Measurements from ENCODE around the gene OSBPL5.

Gene OSBPL5

DNA sequence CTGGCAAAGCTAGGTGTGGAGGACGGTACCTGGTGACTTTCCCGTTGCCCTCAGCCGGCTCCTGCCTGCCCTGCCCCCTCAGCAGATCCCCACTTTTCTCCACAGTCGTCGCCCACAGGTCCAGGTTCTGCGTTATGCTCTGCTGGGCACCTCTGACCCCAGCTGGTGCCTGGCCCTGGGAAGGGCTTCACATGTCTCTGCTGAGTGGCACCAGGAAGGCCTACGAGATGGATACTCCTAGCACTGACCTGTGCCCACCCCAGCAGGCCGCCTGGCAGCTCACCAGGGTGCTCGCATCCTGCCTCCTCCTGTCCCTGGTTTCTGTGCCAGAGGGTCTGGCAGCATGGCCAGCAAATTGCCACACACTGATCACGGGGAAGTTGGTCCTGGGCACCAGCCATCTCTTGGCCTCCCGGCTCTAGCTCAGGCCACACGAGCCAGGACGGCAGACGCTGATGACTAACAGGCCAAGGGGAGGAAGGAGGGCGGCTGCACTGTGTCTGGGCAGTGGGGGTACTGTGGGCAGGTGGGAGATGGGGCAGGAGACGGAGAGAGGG, 121.7 kb downstream of the OSBPL5 start:
- H3K9me2 ChIP-seq (replicated peaks; ENCODE audit: low read depth, low read length), result no peaks in the 10 kb centered on the region
- no peaks in the 10 kb centered on the region for H3K9me3 ChIP-seq (ENCODE audit: insufficient read depth, low read depth, low read length)
- H4K20me1 ChIP-seq (ENCODE audit: insufficient read depth, low read length, poor library complexity, severe bottlenecking), result peaks cover 6% of the 10 kb centered on the region
- H3K79me2 ChIP-seq (ENCODE audit: insufficient read depth, low read length), result peaks cover 24% of the 10 kb centered on the region; the same call in 1 of the 2 replicates
- H3K4me1 ChIP-seq (ENCODE audit: insufficient read depth, low read length, poor library complexity, severe bottlenecking), result no peaks in the 10 kb centered on the region
- H3K4me2 ChIP-seq (ENCODE audit: low read depth, low read length, poor library complexity, severe bottlenecking), result no peak overlapping the region
- no peak overlapping the region for H3K9ac ChIP-seq (ENCODE audit: low read depth, low read length, poor library complexity, severe bottlenecking)
- H3F3A ChIP-seq (ENCODE audit: low read depth), result no peaks in the 10 kb centered on the region
- TF ChIP-seq, protein P1, sequence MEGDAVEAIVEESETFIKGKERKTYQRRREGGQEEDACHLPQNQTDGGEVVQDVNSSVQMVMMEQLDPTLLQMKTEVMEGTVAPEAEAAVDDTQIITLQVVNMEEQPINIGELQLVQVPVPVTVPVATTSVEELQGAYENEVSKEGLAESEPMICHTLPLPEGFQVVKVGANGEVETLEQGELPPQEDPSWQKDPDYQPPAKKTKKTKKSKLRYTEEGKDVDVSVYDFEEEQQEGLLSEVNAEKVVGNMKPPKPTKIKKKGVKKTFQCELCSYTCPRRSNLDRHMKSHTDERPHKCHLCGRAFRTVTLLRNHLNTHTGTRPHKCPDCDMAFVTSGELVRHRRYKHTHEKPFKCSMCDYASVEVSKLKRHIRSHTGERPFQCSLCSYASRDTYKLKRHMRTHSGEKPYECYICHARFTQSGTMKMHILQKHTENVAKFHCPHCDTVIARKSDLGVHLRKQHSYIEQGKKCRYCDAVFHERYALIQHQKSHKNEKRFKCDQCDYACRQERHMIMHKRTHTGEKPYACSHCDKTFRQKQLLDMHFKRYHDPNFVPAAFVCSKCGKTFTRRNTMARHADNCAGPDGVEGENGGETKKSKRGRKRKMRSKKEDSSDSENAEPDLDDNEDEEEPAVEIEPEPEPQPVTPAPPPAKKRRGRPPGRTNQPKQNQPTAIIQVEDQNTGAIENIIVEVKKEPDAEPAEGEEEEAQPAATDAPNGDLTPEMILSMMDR (conservative IDR thresholded peaks at IDR 0.05; ENCODE audit: low read length), result no peak
- no peak for TF ChIP-seq EZH2phosphoT487 (IDR thresholded peaks at IDR 0.05; ENCODE audit: borderline replicate concordance)
- H3K36me3 ChIP-seq (ENCODE audit: insufficient read depth, low read length), result peaks cover 38% of the 10 kb centered on the region; the same call in 1 of the 2 replicates
- H3K4me3 ChIP-seq (ENCODE audit: low read length, poor library complexity, severe bottlenecking), result no peak overlapping the region
- no peak overlapping the region for H2AFZ ChIP-seq (ENCODE audit: low read length)
- H3K27me3 ChIP-seq (ENCODE audit: insufficient read depth, low read length, poor library complexity, severe bottlenecking), result no peaks in the 10 kb centered on the region

DNA sequence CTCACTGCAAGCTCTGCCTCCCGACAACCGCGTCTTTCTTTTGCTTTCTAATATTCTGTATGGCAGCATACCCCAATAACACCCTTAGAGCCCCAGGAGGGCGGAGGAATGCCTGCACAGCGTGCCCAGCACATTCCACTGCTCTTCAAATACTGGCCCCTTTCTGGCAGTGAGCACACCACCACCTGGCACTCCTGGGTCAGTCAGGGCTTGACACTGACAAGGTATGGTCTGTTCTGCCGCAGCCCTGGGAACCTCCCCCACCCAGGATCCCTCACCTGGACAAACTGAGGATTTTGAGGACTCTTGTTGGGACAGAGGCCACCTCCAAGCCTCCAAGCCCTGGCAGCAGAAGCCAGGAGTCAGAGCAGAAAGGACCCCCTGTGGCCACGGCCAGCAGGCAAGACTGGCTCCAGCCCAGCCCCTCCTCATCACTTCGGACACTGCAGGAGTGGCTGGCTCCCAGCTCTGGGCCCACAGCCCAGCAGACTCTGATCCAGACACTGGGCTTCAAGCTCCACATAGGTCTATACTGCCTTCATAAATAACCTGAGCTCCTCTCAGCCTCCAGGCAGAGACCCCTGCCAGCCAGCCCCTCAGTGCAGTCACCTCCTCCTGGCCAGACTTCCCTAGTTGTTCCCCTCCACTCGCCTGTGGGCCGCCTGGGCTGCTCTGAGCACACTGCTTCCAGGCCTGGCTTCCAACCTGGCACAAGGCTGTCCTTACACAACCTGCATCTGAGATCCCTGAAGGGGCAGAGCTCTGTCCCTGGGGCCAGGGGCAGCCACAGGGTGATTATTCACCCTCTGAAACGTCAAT, 122.4 kb downstream of the OSBPL5 start:
- Histone ChIP-seq H4K20me1 (ENCODE audit: insufficient read depth, low read length, poor library complexity, severe bottlenecking) (peaks cover 3% of the 10 kb centered on the region), H3K9me2 (replicated peaks; ENCODE audit: low read depth, low read length) (no peaks in the 10 kb centered on the region), H3K27me3 (ENCODE audit: insufficient read depth, low read length, poor library complexity, severe bottlenecking) (no peaks in the 10 kb centered on the region), H2AFZ (ENCODE audit: low read length) (no peak overlapping the region), H3K36me3 (ENCODE audit: insufficient read depth, low read length) (peaks cover 45% of the 10 kb centered on the region; the same call in 1 of the 2 replicates), H3K4me1 (ENCODE audit: insufficient read depth, low read length, poor library complexity, severe bottlenecking) (no peaks in the 10 kb centered on the region), H3K4me2 (ENCODE audit: low read depth, low read length, poor library complexity, severe bottlenecking) (no peak overlapping the region), H3K4me3 (ENCODE audit: low read length, poor library complexity, severe bottlenecking) (no peak overlapping the region), H3K9ac (ENCODE audit: low read depth, low read length, poor library complexity, severe bottlenecking) (no peak overlapping the region), H3F3A (ENCODE audit: low read depth) (no peaks in the 10 kb centered on the region), H3K9me3 (ENCODE audit: insufficient read depth, low read depth, low read length) (no peaks in the 10 kb centered on the region), H3K79me2 (ENCODE audit: insufficient read depth, low read length) (peaks cover 17% of the 10 kb centered on the region; the same call in 1 of the 2 replicates)
- TF ChIP-seq EZH2phosphoT487 (IDR thresholded peaks at IDR 0.05; ENCODE audit: borderline replicate concordance), result no peak
- TF ChIP-seq, protein P1 (conservative IDR thresholded peaks at IDR 0.05; ENCODE audit: low read length), result no peak

DNA sequence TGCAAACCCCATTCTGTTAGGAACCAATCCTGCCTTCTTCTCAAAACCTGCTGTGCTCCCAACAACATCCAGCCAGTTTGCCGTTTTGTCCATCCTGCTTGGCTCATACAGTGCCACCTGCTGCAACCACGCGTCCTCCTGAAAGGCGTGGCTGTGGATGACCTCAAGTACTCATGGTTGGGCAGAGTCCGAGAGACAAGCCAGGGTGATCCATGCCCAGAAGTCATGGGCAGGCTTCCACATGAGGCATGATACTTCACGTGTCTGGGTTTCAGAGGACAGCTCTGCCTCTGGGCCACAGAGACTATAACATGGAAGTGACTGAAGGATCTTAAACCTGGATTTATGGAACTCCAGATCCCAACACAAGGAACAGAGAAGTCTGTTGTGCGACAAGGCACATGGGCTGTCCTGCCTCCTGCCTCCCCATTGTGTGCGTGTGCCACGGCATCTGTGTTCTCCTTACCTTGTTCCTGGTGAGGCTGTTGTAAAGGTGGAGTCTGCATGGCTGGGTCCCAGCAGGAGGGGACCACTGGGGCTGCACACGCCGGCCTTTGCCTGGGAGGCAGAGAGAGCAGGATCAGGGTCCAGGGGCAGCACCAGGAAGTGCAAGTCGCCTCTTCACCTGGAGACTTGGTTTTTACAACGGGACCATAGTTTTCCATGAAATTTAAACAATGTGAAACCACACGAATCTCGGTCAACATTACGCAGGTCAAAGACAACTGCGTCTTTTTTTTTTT, 123.2 kb downstream of the OSBPL5 start:
- Histone ChIP-seq H3K9me3 (ENCODE audit: insufficient read depth, low read depth, low read length) (no peaks in the 10 kb centered on the region), H3K36me3 (ENCODE audit: insufficient read depth, low read length) (peaks cover 53% of the 10 kb centered on the region), H3K9ac (ENCODE audit: low read depth, low read length, poor library complexity, severe bottlenecking) (no peak overlapping the region), H4K20me1 (ENCODE audit: insufficient read depth, low read length, poor library complexity, severe bottlenecking) (peaks cover 3% of the 10 kb centered on the region), H3K9me2 (replicated peaks; ENCODE audit: low read depth, low read length) (no peaks in the 10 kb centered on the region), H3K27me3 (ENCODE audit: insufficient read depth, low read length, poor library complexity, severe bottlenecking) (no peaks in the 10 kb centered on the region), H3F3A (ENCODE audit: low read depth) (no peaks in the 10 kb centered on the region), H3K4me3 (ENCODE audit: low read length, poor library complexity, severe bottlenecking) (no peak overlapping the region), H2AFZ (ENCODE audit: low read length) (no peak overlapping the region), H3K4me1 (ENCODE audit: insufficient read depth, low read length, poor library complexity, severe bottlenecking) (no peaks in the 10 kb centered on the region), H3K79me2 (ENCODE audit: insufficient read depth, low read length) (peaks cover 11% of the 10 kb centered on the region; the same call in 1 of the 2 replicates), H3K4me2 (ENCODE audit: low read depth, low read length, poor library complexity, severe bottlenecking) (no peak overlapping the region)
- TF ChIP-seq, protein P1 (conservative IDR thresholded peaks at IDR 0.05; ENCODE audit: low read length), result no peak
- no peak for TF ChIP-seq EZH2phosphoT487 (IDR thresholded peaks at IDR 0.05; ENCODE audit: borderline replicate concordance)

Measured in Loucy (cell line).